ENCODE data around the gene RIPOR2. TPM values are rescaled to one million over a fixed set of nuclear protein-coding genes. Genes with fewer than 3 reads are reported as not detected.

RIPOR2 gene
- total RNA-seq, 1 donor from 2014 or later = 2.6 TPM

- no peak for ATAC-seq
- intact Hi-C loops (cut with DNase I) = no loop called here
- no peak for DNase-seq (ENCODE audit: missing footprints)
These were observed 101.9 kb downstream of the RIPOR2 start for GRCh38 chr6:24833711-24834386.

- ATAC-seq = no peak
- DNase-seq (ENCODE audit: missing footprints) = no peak
- intact Hi-C loops (cut with DNase I) = no loop called here
These were observed 103.0 kb downstream of the RIPOR2 start for GRCh38 chr6:24832794-24833193.

GRCh38 chr6:24831771-24832716, 103.7 kb downstream of the RIPOR2 start:
- intact Hi-C loops (cut with DNase I) = no loop called here
- ATAC-seq = no peak
- DNase-seq (ENCODE audit: missing footprints) = no peak

GRCh38 chr6:24829657-24830056, 106.1 kb downstream of the RIPOR2 start:
- intact Hi-C loops (cut with DNase I) = no loop called here
- ATAC-seq = no peak
- no peak for DNase-seq (ENCODE audit: missing footprints)

- ATAC-seq (no peak), DNase-seq (ENCODE audit: missing footprints) (no peak)
- intact Hi-C loops (cut with DNase I) = no loop called here
These were observed 107.8 kb downstream of the RIPOR2 start for GRCh38 chr6:24827970-24828369.

- intact Hi-C loops (cut with DNase I) = no loop called here
- ATAC-seq = no peak
These were observed 108.6 kb downstream of the RIPOR2 start for GRCh38 chr6:24827162-24827561.

GRCh38 chr6:24825130-24825630, 110.6 kb downstream of the RIPOR2 start:
- intact Hi-C loops (cut with DNase I) = no loop called here
- no peak for ATAC-seq
- DNase-seq (ENCODE audit: missing footprints) = no peak

More at GRCh38 chr6:24827162-24827561, 108.6 kb downstream of the RIPOR2 start:
- no peak for DNase-seq (ENCODE audit: missing footprints)

GRCh38 chr6:24824142-24824938, 111.4 kb downstream of the RIPOR2 start:
- intact Hi-C loops (cut with DNase I) = no loop called here
- no peak for DNase-seq (ENCODE audit: missing footprints)
- no peak for ATAC-seq

- intact Hi-C loops (cut with DNase I) = no loop called here
These were observed 112.6 kb downstream of the RIPOR2 start for GRCh38 chr6:24823185-24823584.

GRCh38 chr6:24822696-24823095, 113.1 kb downstream of the RIPOR2 start:
- intact Hi-C loops (cut with DNase I) = no loop called here
- DNase-seq (ENCODE audit: missing footprints) (no peak), ATAC-seq (no peak)

More at GRCh38 chr6:24823185-24823584, 112.6 kb downstream of the RIPOR2 start:
- no peak for ATAC-seq
- DNase-seq (ENCODE audit: missing footprints) = no peak

- no peak for ATAC-seq
- intact Hi-C loops (cut with DNase I) = no loop called here
- no peak for DNase-seq (ENCODE audit: missing footprints)
These were observed 113.8 kb downstream of the RIPOR2 start for GRCh38 chr6:24821860-24822444.

GRCh38 chr6:24818346-24818745, 117.4 kb downstream of the RIPOR2 start:
- DNase-seq (ENCODE audit: missing footprints) (no peak), ATAC-seq (no peak)
- intact Hi-C loops (cut with DNase I) = no loop called here

- DNase-seq (ENCODE audit: missing footprints) = no peak
- intact Hi-C loops (cut with DNase I) = no loop called here
- no peak for ATAC-seq
These were observed 126.0 kb downstream of the RIPOR2 start for GRCh38 chr6:24809728-24810127.

- intact Hi-C loops (cut with DNase I) = no loop called here
- DNase-seq (ENCODE audit: missing footprints) (no peak), ATAC-seq (no peak)
These were observed 128.2 kb downstream of the RIPOR2 start for GRCh38 chr6:24807584-24807983.

GRCh38 chr6:24802271-24803059, 133.3 kb downstream of the RIPOR2 start:
- no peak for DNase-seq (ENCODE audit: missing footprints)
- intact Hi-C loops (cut with DNase I) = no loop called here
- no peak for ATAC-seq

- no peak for ATAC-seq
- intact Hi-C loops (cut with DNase I) = no loop called here
These were observed 136.2 kb downstream of the RIPOR2 start for GRCh38 chr6:24799541-24799915.

GRCh38 chr6:24798740-24799540, 136.8 kb downstream of the RIPOR2 start, which contains the start of gene ARMH2:
TSS of gene ARMH2 (minus strand) at chr6:24798917. CDS start at chr6:24798857, 60 bp downstream.
- intact Hi-C loops (cut with DNase I) = no loop called here
- no peak for ATAC-seq
- no peak for DNase-seq (ENCODE audit: missing footprints)

More at GRCh38 chr6:24799541-24799915, 136.2 kb downstream of the RIPOR2 start:
- no peak for DNase-seq (ENCODE audit: missing footprints)
